Epithelial cell of proximal tubule (primary cell): ENCODE data around the gene DUSP10. TPM values are rescaled to one million over a fixed set of nuclear protein-coding genes. Genes with fewer than 3 reads are reported as not detected.

Experiments
- DNase-seq: peaks from one replicate; pipeline ENCODE4 v3.0.0-alpha.2; 2011; ENCODE audit warnings: low read depth
- H3K4me3 ChIP-seq: 2 replicates; pipeline ENCODE4 v1.5.1; 2011; ENCODE audit warnings: low read depth, mild to moderate bottlenecking, low read length
- total RNA-seq: library from RNA; depleted of rRNA; stranded (reverse); fragments of >200 nt; gene quantifications from 2 replicates; pipeline ENCODE4 v1.2.3, GENCODE V29; 2015
- TF ChIP-seq, protein P1 (sequence below): conservative IDR thresholded peaks from 2 replicates; pipeline ENCODE4 v1.5.1; 2012; ENCODE audit warnings: low read depth, mild to moderate bottlenecking, low read length

The DUSP10 gene
- total RNA-seq, 1 donor from 2014 or later: 14.6 TPM

DNA sequence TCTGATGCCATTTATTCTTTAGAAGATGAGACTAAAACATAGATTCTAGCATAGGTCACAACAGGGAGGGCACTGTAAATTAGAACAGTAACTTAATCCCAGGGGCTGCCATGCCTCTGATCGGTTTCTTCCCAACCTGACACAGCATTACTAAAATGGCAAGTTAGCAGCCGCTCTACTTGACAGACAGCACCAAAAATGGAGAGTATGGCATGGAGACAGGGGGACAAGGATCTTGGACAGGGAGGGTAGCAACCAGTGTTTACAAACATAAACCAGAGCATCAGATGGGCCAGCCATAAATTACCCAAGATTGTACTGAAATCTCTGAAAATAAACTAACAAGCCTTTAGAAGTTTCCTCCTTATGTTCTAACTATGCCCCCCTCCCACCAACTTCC is 5.9 kb downstream of the DUSP10 start:
- TF ChIP-seq, protein P1, sequence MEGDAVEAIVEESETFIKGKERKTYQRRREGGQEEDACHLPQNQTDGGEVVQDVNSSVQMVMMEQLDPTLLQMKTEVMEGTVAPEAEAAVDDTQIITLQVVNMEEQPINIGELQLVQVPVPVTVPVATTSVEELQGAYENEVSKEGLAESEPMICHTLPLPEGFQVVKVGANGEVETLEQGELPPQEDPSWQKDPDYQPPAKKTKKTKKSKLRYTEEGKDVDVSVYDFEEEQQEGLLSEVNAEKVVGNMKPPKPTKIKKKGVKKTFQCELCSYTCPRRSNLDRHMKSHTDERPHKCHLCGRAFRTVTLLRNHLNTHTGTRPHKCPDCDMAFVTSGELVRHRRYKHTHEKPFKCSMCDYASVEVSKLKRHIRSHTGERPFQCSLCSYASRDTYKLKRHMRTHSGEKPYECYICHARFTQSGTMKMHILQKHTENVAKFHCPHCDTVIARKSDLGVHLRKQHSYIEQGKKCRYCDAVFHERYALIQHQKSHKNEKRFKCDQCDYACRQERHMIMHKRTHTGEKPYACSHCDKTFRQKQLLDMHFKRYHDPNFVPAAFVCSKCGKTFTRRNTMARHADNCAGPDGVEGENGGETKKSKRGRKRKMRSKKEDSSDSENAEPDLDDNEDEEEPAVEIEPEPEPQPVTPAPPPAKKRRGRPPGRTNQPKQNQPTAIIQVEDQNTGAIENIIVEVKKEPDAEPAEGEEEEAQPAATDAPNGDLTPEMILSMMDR: no peak
- no peak for DNase-seq
- H3K4me3 ChIP-seq: no peak overlapping the region

- H3K4me3 ChIP-seq: no peak overlapping the region
- TF ChIP-seq, protein P1: no peak
- no peak for DNase-seq
Observed at GRCh38 chr1:221734187-221734586, 7.7 kb downstream of the DUSP10 start.

- H3K4me3 ChIP-seq: no peak overlapping the region
- TF ChIP-seq, protein P1: no peak
- no peak for DNase-seq
Observed at GRCh38 chr1:221732052-221732451, 9.8 kb downstream of the DUSP10 start.

GRCh38 chr1:221729771-221730330 is 12.0 kb downstream of the DUSP10 start:
- H3K4me3 ChIP-seq: no peak overlapping the region
- DNase-seq: no peak
- TF ChIP-seq, protein P1: no peak

DNA sequence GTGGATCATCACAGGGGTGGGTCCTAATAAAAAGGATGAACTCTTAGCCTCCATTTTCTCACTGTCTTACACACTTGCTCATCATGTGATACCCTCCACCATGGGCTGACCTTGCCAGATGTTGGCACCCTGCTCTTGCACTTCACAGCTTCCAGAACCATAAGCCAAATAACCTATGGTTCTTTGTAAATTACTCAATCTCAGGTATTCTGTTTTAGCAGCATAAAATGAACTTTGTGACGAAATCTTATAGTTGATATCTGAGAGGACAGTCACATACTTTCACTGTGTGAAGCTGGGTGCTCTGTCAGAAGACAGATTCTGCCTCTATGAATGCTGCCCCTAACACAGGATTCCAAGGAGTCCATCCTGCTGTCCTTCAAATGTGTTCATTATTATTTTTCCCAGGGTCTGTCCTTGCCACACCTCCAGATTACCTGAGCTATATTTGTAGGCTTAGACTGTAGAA is 13.8 kb downstream of the DUSP10 start:
- no peak for DNase-seq
- H3K4me3 ChIP-seq: no peak overlapping the region
- TF ChIP-seq, protein P1: no peak

GRCh38 chr1:221727146-221728036 is 14.5 kb downstream of the DUSP10 start:
- no peak overlapping the region for H3K4me3 ChIP-seq
- no peak for DNase-seq
- TF ChIP-seq, protein P1: no peak
